Measurements from ENCODE around the gene FOXK2. TPM values are rescaled to one million over a fixed set of nuclear protein-coding genes. Genes with fewer than 3 reads are reported as not detected.
"Not testable (repeated sequence)": the region's sequence is repeated elsewhere in the genome, so short reads cannot be mapped to it uniquely, and the experiment has no call there.

FOXK2 gene
- total and polyA plus RNA-seq, 2 of the 8 experiments (the other 6 are each of a cell fraction or from before 2014, with no cell fraction given): 34.7 to 64.9 TPM

DNA sequence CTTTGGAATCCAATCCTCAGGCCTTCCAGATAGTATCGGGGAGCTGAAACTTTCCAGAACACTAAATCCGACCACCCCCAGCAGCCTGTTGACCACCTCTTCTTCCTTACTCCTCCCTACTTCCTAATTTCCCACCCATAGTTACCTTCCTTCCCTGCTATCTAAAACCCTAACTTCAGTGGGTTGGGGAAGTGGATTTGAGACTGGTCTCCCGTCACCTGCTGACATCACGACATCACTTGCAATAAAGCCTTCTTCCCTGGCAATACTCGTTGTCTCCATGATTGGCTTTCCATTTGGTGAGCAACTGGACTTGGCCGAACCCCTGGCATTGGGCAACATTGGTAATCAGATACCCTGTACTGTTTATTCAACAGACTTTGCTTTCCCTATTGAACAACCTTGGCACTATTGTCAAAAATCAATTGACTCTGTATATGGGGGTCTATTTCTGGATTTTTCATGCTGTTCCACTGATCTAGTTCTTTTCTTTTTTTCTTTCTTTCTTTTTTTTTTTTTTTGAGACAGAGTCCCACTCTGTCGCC, 11.8 kb upstream of the FOXK2 start (continued):
- TF ChIP-seq, protein P1, sequence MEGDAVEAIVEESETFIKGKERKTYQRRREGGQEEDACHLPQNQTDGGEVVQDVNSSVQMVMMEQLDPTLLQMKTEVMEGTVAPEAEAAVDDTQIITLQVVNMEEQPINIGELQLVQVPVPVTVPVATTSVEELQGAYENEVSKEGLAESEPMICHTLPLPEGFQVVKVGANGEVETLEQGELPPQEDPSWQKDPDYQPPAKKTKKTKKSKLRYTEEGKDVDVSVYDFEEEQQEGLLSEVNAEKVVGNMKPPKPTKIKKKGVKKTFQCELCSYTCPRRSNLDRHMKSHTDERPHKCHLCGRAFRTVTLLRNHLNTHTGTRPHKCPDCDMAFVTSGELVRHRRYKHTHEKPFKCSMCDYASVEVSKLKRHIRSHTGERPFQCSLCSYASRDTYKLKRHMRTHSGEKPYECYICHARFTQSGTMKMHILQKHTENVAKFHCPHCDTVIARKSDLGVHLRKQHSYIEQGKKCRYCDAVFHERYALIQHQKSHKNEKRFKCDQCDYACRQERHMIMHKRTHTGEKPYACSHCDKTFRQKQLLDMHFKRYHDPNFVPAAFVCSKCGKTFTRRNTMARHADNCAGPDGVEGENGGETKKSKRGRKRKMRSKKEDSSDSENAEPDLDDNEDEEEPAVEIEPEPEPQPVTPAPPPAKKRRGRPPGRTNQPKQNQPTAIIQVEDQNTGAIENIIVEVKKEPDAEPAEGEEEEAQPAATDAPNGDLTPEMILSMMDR (IDR thresholded peaks at IDR 0.05; ENCODE audit: control extremely low read depth in 1 of 3, insufficient read depth in 1 of 3, low read depth in 1 of 3, low read length in 3 of 3): no peak
- no peak for TF ChIP-seq SP1 (IDR thresholded peaks at IDR 0.05; ENCODE audit: low read depth, low read length)
- no peak for TF ChIP-seq SAP30 (IDR thresholded peaks at IDR 0.05; ENCODE audit: insufficient read depth, insufficient replicate concordance, low read length)
- no peak for TF ChIP-seq RNF2 (IDR thresholded peaks at IDR 0.05; ENCODE audit: borderline replicate concordance, low read depth, low read length, missing control alignments, poor library complexity, severe bottlenecking)
- TF ChIP-seq CREB1 (IDR thresholded peaks at IDR 0.05): no peak
- TF ChIP-seq NRF1 (IDR thresholded peaks at IDR 0.05; ENCODE audit: low read depth, low read length): no peak
- TF ChIP-seq CBX8 (IDR thresholded peaks at IDR 0.05; ENCODE audit: borderline replicate concordance, low read depth, low read length): no peak
- TF ChIP-seq RAD21 (IDR thresholded peaks at IDR 0.05 in 1 of 2, conservative IDR thresholded peaks at IDR 0.05 in 1 of 2; ENCODE audit: low read depth in 2 of 2, low read length in 2 of 2): no peak

DNA sequence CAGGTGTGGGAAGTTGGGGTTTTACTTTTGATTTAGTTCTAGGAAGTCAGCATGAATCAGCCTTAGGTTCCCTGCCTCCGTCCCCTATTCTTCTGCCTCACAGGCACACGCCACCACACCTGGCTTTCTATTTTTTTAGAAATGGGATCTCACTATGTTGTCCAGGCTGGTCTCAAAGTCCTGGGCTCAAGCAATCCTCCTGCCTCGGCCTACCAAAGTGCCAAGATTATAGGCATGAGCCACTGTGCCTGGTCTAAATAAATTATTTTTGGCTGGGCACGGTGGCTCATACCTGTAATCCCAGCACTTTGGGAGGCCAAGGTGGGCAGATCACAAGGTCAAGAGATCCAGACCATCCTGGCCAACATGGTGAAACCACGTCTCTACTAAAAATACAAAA, 7.9 kb upstream of the FOXK2 start:
- FAIRE-seq; H3K4me3 ChIP-seq (ENCODE audit: extremely low read depth in 1 of 4, insufficient read depth in 2 of 4, low read depth in 3 of 4, low read length in 4 of 4); H2AK5ac ChIP-seq (ENCODE audit: low read depth, low read length); H3K9ac ChIP-seq (replicated peaks in 1 of 4; ENCODE audit: extremely low read depth in 1 of 4, low read depth in 3 of 4, low read length in 3 of 4); H4K8ac ChIP-seq (ENCODE audit: extremely low read depth, insufficient read depth, low read length); DNase-seq (ENCODE audit: low read depth in 1 of 2, low spot score in 2 of 2); H2BK120ac ChIP-seq (replicated peaks; ENCODE audit: low read depth, low read length); H2BK15ac ChIP-seq (ENCODE audit: low read length); H2BK5ac ChIP-seq (ENCODE audit: low read depth, low read length); H3K4me2 ChIP-seq (ENCODE audit: insufficient read depth in 1 of 2, low read depth in 2 of 2, low read length in 2 of 2); H3K27me3 ChIP-seq (replicated peaks in 1 of 4; ENCODE audit: control insufficient read depth in 3 of 4, extremely low read depth in 1 of 4, insufficient read depth in 3 of 4, low read length in 3 of 4); H3K9me3 ChIP-seq (ENCODE audit: insufficient read depth in 2 of 2, low read depth in 1 of 2, low read length in 1 of 2); H3K23ac ChIP-seq (ENCODE audit: insufficient read length); H3K4me1 ChIP-seq (replicated peaks in 1 of 4; ENCODE audit: control insufficient read depth in 3 of 4, insufficient read depth in 4 of 4, low read length in 3 of 4); H3K79me1 ChIP-seq (ENCODE audit: low read depth, low read length); H4K91ac ChIP-seq (replicated peaks; ENCODE audit: insufficient read length, low read length); H3K4ac ChIP-seq (replicated peaks; ENCODE audit: insufficient read length, low read depth, low read length); H4K5ac ChIP-seq (ENCODE audit: insufficient read length, low read depth, low read length); H3K18ac ChIP-seq (ENCODE audit: extremely low read depth, low read length); H3K14ac ChIP-seq (ENCODE audit: insufficient read length); H3K27ac ChIP-seq (ENCODE audit: low read depth, low read length); H3K56ac ChIP-seq (replicated peaks; ENCODE audit: insufficient read length, low read depth, low read length); CTCF ChIA-PET (ENCODE audit: partially characterized antibody); H3K36me3 ChIP-seq (ENCODE audit: control insufficient read depth in 2 of 4, insufficient read depth in 4 of 4, low read length in 3 of 4); H3K23me2 ChIP-seq (ENCODE audit: low read depth, low read length); H2AFZ ChIP-seq (ENCODE audit: low read length); H4K20me1 ChIP-seq (replicated peaks in 1 of 2; ENCODE audit: control insufficient read depth in 1 of 2, insufficient read depth in 2 of 2, low read length in 2 of 2); POLR2A ChIA-PET (ENCODE audit: partially characterized antibody); H3K79me2 ChIP-seq (ENCODE audit: control insufficient read depth in 1 of 2, insufficient read depth in 2 of 2, low read length in 2 of 2); H2BK12ac ChIP-seq (ENCODE audit: low read depth, low read length); H2BK20ac ChIP-seq (ENCODE audit: low read length): not testable (repeated sequence)
- 92% methylated on average over 5 of the region's 5 CpGs; no CpG with 5 or more reads in 1 of the 2 experiments for WGBS, 2 experiments (ENCODE audit: extremely low coverage in 1 of 2, insufficient coverage in 1 of 2, insufficient read length in 1 of 2, insufficient replicate concordance in 2 of 2, low coverage in 1 of 2, low lambda C conversion rate in 2 of 2, missing lambda C conversion rate in 1 of 2)
